Osteoblast (primary cell): ENCODE results near the gene CXCL10. TPM values are rescaled to one million over a fixed set of nuclear protein-coding genes. Genes with fewer than 3 reads are reported as not detected.

Experiments
- DNase-seq: peaks from one replicate; pipeline ENCODE4 v3.0.0; 2011; ENCODE audit warnings: low spot score, mixed read lengths; ENCODE audit not compliant: insufficient read length; ENCODE audit errors: missing footprints
- H2AFZ ChIP-seq: 2 replicates; pipeline ENCODE4 v1.6.0; 2011; ENCODE audit warnings: mild to moderate bottlenecking, low read length
- H3K27ac ChIP-seq: 2 replicates; pipeline ENCODE4 v1.5.1; 2011; ENCODE audit warnings: mild to moderate bottlenecking, low read depth, low read length, moderate library complexity
- H3K27me3 ChIP-seq: 2 replicates; pipeline ENCODE4 v1.6.0; 2012; ENCODE audit warnings: mild to moderate bottlenecking, control low read depth, inconsistent platforms, low read length, moderate library complexity; ENCODE audit not compliant: insufficient read depth
- H3K36me3 ChIP-seq: 2 replicates; pipeline ENCODE4 v1.5.1; 2011; ENCODE audit warnings: mild to moderate bottlenecking, low read length, control low read depth, moderate library complexity; ENCODE audit not compliant: insufficient read depth
- H3K4me1 ChIP-seq: 2 replicates; pipeline ENCODE4 v1.5.1; 2011; ENCODE audit warnings: mild to moderate bottlenecking, low read length, control low read depth, moderate library complexity; ENCODE audit not compliant: insufficient read depth
- H3K4me2 ChIP-seq: 2 replicates; pipeline ENCODE4 v1.6.0; 2011; ENCODE audit warnings: mild to moderate bottlenecking, low read length; ENCODE audit not compliant: insufficient read depth
- H3K4me3 ChIP-seq: fragments of 200-600 bp; sonication (generic); 3 replicates; pipeline ENCODE4 v1.5.1; 2012; ENCODE audit warnings: mild to moderate bottlenecking, low read length, inconsistent platforms; ENCODE audit not compliant: insufficient read depth
- H3K79me2 ChIP-seq: 2 replicates; pipeline ENCODE4 v1.6.0; 2012; ENCODE audit warnings: mild to moderate bottlenecking, low read length, control low read depth, inconsistent platforms; ENCODE audit not compliant: insufficient read depth
- H3K9me3 ChIP-seq: 2 replicates; pipeline ENCODE4 v1.5.1; 2011; ENCODE audit warnings: low read depth, low read length, control low read depth
- H4K20me1 ChIP-seq: 2 replicates; pipeline ENCODE4 v1.6.0; 2012; ENCODE audit warnings: mild to moderate bottlenecking, low read length, control low read depth; ENCODE audit not compliant: insufficient read depth
- total RNA-seq: library from RNA; depleted of rRNA; stranded (reverse); fragments of >200 nt; gene quantifications from 2 replicates; pipeline ENCODE4 v1.2.3, GENCODE V29; 2012
- TF ChIP-seq, protein P1 (sequence below): IDR thresholded peaks from 2 replicates; pipeline ENCODE4 v1.5.1; 2011; ENCODE audit warnings: mild to moderate bottlenecking, low read depth, low read length, moderate library complexity; ENCODE audit errors: extremely low read depth

The CXCL10 gene
- total RNA-seq, 1 donor = not detected

DNA sequence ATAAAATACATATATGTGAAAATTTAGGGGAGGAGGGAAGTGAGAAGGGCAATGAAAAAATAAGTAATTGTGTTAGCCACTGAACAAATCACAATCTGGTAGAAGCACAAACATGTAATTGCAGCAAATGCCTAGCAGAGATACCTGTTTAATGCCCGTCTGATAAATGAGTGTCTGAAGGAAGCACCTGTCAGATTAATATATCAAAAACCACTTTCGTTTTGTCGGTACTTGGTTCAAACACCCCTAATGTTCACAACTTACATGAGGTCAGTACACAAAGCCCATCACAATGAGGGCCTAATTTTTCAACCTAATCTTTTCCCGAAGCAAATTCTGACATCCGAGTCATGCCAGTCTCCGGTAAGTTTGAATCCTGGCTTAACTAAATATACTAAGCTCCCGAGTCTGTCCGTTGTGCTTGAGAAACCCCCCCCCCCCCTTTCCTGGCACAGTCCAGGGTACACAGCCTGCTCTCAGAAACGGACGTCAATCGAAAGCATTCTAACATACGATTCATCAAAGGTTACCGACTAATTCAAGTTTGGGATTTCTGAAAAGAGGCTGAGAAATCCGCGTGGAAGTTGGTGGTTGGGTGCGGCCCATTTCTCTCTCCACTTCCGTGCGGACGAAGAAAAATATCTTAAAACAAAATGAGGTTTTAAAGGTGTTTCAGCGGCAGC is 33.3 kb downstream of the CXCL10 start:
- TF ChIP-seq, protein P1, sequence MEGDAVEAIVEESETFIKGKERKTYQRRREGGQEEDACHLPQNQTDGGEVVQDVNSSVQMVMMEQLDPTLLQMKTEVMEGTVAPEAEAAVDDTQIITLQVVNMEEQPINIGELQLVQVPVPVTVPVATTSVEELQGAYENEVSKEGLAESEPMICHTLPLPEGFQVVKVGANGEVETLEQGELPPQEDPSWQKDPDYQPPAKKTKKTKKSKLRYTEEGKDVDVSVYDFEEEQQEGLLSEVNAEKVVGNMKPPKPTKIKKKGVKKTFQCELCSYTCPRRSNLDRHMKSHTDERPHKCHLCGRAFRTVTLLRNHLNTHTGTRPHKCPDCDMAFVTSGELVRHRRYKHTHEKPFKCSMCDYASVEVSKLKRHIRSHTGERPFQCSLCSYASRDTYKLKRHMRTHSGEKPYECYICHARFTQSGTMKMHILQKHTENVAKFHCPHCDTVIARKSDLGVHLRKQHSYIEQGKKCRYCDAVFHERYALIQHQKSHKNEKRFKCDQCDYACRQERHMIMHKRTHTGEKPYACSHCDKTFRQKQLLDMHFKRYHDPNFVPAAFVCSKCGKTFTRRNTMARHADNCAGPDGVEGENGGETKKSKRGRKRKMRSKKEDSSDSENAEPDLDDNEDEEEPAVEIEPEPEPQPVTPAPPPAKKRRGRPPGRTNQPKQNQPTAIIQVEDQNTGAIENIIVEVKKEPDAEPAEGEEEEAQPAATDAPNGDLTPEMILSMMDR = no peak
- no peak for DNase-seq
- Histone ChIP-seq H3K4me1 (peaks cover 19% of the 10 kb centered on the region), H3K4me3 (peak overlapping the region; percentile 84), H3K4me2 (peak overlapping the region; percentile 93), H4K20me1 (peaks cover 28% of the 10 kb centered on the region), H3K27ac (peak overlapping the region; percentile 83), H3K36me3 (no peaks in the 10 kb centered on the region), H3K27me3 (no peaks in the 10 kb centered on the region), H3K9me3 (no peaks in the 10 kb centered on the region), H2AFZ (peak overlapping the region; percentile 96), H3K79me2 (peaks cover 61% of the 10 kb centered on the region)

DNA sequence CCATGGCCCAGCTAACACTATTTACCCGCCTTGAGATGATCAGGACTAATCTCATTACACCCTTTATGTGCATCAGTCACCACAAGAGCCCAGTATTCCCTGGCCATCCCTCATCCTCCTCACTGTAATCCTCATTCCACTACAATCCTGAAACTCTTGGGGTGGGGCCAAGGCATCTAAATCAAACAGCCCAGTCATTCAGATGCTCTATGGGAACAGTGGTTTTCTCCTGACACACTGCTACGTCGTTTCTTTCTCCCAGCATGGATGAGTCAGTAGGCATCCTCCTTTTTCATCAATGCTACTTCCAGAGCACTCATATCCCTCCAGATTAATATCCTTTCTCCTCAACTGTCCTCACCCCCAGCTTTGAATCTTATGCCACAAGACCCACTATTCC is 38.2 kb downstream of the CXCL10 start:
- Histone ChIP-seq H3K79me2 (peaks cover 90% of the 10 kb centered on the region), H3K9me3 (no peaks in the 10 kb centered on the region), H3K36me3 (peaks cover 17% of the 10 kb centered on the region), H3K4me2 (no peak overlapping the region), H3K27ac (peak overlapping the region; percentile 63), H2AFZ (no peak overlapping the region), H3K4me1 (peaks cover 22% of the 10 kb centered on the region), H3K4me3 (no peak overlapping the region), H3K27me3 (no peaks in the 10 kb centered on the region), H4K20me1 (peaks cover 45% of the 10 kb centered on the region)
- TF ChIP-seq, protein P1 = no peak
- peak; percentile 85 for DNase-seq

DNA sequence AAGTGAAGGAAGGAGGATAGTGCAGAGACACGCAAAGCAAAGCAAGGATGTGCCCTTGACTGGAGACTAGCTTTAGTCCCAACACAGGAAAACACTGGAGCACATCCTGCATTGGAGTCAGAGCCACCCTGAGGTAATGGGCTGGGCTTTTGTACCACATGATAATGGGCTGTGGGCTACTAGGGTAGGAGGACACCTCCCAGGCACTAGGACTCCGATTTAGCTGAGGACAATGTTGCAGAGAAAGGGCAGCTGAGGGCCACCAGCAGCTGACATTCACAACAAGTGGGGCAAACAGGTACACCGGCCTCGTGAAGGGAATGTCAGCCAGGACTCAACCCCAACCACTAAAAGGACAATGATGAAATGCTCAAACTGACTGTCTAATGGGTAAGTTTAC is 42.7 kb downstream of the CXCL10 start:
- Histone ChIP-seq H4K20me1 (peaks cover 20% of the 10 kb centered on the region), H3K27me3 (no peaks in the 10 kb centered on the region), H3K4me1 (peaks cover 7% of the 10 kb centered on the region), H3K9me3 (no peaks in the 10 kb centered on the region), H3K4me2 (no peak overlapping the region), H3K4me3 (no peak overlapping the region), H3K27ac (no peak overlapping the region), H2AFZ (no peak overlapping the region), H3K79me2 (peaks cover 44% of the 10 kb centered on the region), H3K36me3 (peaks cover 50% of the 10 kb centered on the region)
- no peak for DNase-seq
- TF ChIP-seq, protein P1 = no peak

DNA sequence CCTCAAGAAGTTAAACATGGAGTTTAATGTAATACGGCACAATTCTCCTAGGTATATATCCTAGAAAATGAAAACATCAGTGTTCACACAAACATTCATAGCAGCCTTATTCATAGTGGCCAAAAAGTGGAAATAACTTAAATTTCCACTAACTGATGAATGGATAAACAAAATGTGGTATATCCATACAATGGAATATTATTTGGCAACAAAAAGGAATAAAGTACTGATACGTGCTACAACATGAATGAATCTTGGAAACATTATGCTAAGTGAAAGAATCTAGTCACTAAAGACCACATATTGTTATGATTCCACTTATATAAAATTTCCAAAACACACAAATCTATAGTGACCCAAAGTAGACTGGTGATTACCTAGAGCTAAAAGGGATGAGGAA is 47.1 kb downstream of the CXCL10 start:
- Histone ChIP-seq H3K36me3 (peaks cover 80% of the 10 kb centered on the region), H3K9me3 (no peaks in the 10 kb centered on the region), H3K4me3 (no peak overlapping the region), H3K79me2 (peaks cover 8% of the 10 kb centered on the region), H4K20me1 (peaks cover 6% of the 10 kb centered on the region), H3K4me1 (no peaks in the 10 kb centered on the region), H2AFZ (no peak overlapping the region), H3K27me3 (no peaks in the 10 kb centered on the region), H3K4me2 (no peak overlapping the region), H3K27ac (no peak overlapping the region)
- TF ChIP-seq, protein P1 = no peak
- DNase-seq = no peak
